Right lobe of liver (tissue), 6 donors: Measurements from ENCODE around the gene TECR. TPM values are rescaled to one million over a fixed set of nuclear protein-coding genes. Genes with fewer than 3 reads are reported as not detected.

ENCODE experiments used
- ATAC-seq, 4 donors: fragments of 200-7000 bp; cut with Tn5 transposase; one replicate each; pipeline ENCODE4 v1.9.1; 2020; ENCODE audit warnings: mild to moderate bottlenecking in 4 of 4, moderate library complexity in 4 of 4
- DNase-seq, 3 donors: peaks; one replicate each; pipeline ENCODE4 v3.0.0-alpha.2; 2020
- H3K27ac ChIP-seq, 3 donors: fragments of 200-600 bp; one replicate each; pipeline ENCODE4 v1.8.0; 2022
- H3K27me3 ChIP-seq, 2 donors: fragments of 200-600 bp; one replicate each; pipeline ENCODE4 v1.8.0; 2022
- H3K36me3 ChIP-seq, 4 donors: fragments of 200-600 bp; sonication (generic) in 1 of 4; one replicate each; pipeline versions ENCODE4 v1.5.1 to v1.8.0; 2017 to 2022; ENCODE audit warnings: control low read depth in 1 of 4
- H3K4me1 ChIP-seq, 4 donors: fragments of 200-600 bp; sonication (generic) in 1 of 4; one replicate each; pipeline versions ENCODE4 v1.5.1 to v1.8.0; 2017 to 2022; ENCODE audit warnings: control low read depth in 1 of 4
- H3K4me3 ChIP-seq, 3 donors: fragments of 200-600 bp; one replicate each; pipeline ENCODE4 v1.8.0; 2022
- H3K9me3 ChIP-seq, 4 donors: fragments of 200-600 bp; sonication (generic) in 1 of 4; one replicate each; pipeline versions ENCODE4 v1.5.1 to v1.8.0; 2017 to 2022; ENCODE audit warnings: control low read depth in 1 of 4
- CTCF ChIP-seq, 4 donors: fragments of 200-600 bp in 3 of 4; fragments of 450-650 bp in 1 of 4; IDR thresholded peaks; one replicate each; pipeline versions ENCODE4 v1.5.1 to v1.8.0; 2016 to 2022; ENCODE audit warnings: antibody characterized with exemption in 4 of 4, mild to moderate bottlenecking in 2 of 4
- POLR2A ChIP-seq: fragments of 450-650 bp; IDR thresholded peaks from one replicate; pipeline ENCODE4 v1.6.1; 2017; ENCODE audit warnings: antibody characterized with exemption, mild to moderate bottlenecking
- WGBS: methylation state at CpG from one replicate; pipeline ENCODE4 v1.1.6; 2018; ENCODE audit warnings: low coverage, low lambda C conversion rate; ENCODE audit not compliant: insufficient coverage; ENCODE audit errors: missing lambda C conversion rate; 5-methylcytosine and 5-hydroxymethylcytosine counted together
- intact Hi-C, 2 donors: fragments of 100-400 bp; cut with DNase I; formaldehyde crosslinking; loops; one replicate each; pipeline versions ENCODE4 v1.11.2 to v1.14.1; 2022
- total RNA-seq, 6 experiments: library from RNA; depleted of rRNA in 2 of 6; stranded (reverse); fragments of >200 nt in 2 of 6; fragmentation: NEBNext Ultra II Directional in 3 of 6; extraction: Animal tissue kit (Norgen Biotek cat#: 25700) in 3 of 6; gene quantifications; one replicate each; pipeline versions ENCODE4 v1.1.0 to v1.2.4, GENCODE V29; 2016 to 2023
- donor health status: DM: no; HTN: yes; CAD: no.
- donor health status: DM: no; HTN: no; CAD: no.
- donor health status: DM: no; HTN: no; CAD: no.
- donor health status: DM: no; HTN: yes; CAD: no.
- donor health status: DM: no; HTN: yes; CAD: no.

Gene TECR
- total RNA-seq, 6 experiments from 2014 or later: 37.9 to 99.0 (median 77.0) TPM

DNA sequence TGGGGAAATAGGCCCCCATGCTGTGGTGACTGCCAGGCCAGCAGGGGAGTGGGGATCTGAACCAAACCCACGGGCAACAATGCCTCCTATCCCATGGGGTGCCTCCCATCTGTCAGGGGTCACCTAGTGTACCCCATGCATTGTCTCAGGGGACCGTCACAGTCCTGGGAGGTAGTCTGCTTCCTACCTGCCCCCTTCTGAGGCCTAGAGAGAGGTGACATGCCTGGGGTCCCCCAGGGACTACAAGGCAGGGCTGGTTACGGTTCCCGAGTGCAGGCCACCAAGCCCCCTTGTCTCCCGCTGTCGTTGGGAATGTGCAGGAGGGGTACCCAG lies 31.3 kb downstream of the TECR start:
- TF ChIP-seq CTCF (IDR thresholded peaks at IDR 0.05) (no peak), POLR2A (no peak)
- Histone ChIP-seq H3K27ac (no peak overlapping the region), H3K27me3 (no peaks in the 10 kb centered on the region), H3K9me3 (no peaks in the 10 kb centered on the region), H3K36me3 (peaks cover 0 to 10% (median 0%) of the 10 kb centered on the region in 4 donors), H3K4me1 (peaks cover 0 to 13% (median 0%) of the 10 kb centered on the region in 4 donors), H3K4me3 (no peak overlapping the region)
- ATAC-seq (no peak), DNase-seq (no peak)
- WGBS: no CpG with 5 or more reads among the region's 6 CpGs
- intact Hi-C loops: no loop called here

DNA sequence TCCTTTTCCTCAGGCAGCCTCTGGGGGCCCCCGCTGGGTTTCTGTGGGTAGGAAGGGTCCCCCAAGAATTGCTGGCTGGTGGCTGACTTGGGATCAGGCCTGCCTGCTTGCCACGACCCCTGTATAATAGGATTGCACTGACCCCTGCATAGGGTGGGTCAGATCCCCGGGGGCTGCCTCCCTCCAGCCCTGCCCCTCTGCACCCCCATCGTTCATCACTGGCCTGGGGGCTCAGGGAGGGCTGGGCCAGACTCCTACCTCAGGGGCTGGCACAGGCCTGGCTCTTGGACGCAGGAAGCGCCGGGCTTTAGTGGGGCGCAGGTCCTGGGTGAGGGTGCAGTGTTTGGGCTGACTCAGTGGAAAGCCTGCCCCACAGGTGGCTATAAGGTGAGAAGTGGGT lies 31.9 kb downstream of the TECR start:
- H3K9me3 ChIP-seq: no peaks in the 10 kb centered on the region
- no CpG with 5 or more reads among the region's 8 CpGs for WGBS
- DNase-seq: no peak
- peaks cover 0 to 13% (median 0%) of the 10 kb centered on the region in 4 donors for H3K4me1 ChIP-seq
- no peak overlapping the region for H3K4me3 ChIP-seq
- ATAC-seq: no peak
- TF ChIP-seq POLR2A (no peak), CTCF (IDR thresholded peaks at IDR 0.05) (no peak)
- no peak overlapping the region for H3K27ac ChIP-seq
- no peaks in the 10 kb centered on the region for H3K27me3 ChIP-seq
- intact Hi-C loops: no loop called here
- peaks cover 0 to 16% (median 0%) of the 10 kb centered on the region in 4 donors for H3K36me3 ChIP-seq

DNA sequence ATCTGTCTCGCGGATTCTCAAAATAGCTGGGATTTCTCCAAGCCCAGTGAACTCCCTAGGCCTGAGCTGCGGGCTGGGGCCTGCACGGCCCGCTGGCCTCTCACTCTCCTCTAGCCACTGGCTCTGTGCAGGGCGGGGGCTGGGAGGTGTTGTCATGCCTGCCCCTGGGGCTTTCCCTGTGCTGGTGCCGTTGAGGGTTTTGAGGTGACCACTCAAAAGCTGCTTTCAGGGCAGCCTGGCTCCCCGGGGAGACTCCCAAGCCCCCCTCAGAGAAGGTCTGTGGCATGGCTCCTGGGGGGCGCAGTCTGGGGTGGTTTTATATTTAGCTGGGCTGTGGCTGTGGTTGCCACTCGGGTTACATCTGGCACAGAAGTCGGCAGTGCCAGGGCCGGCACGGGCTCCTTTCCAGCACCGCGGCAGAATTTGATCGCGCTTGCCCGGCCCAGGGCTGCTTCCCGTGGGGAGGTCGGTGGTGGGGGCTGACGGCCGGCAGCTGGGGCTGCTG lies 32.5 kb downstream of the TECR start:
- intact Hi-C loops: no loop called here
- H3K4me3 ChIP-seq: no peak overlapping the region
- H3K9me3 ChIP-seq: no peaks in the 10 kb centered on the region
- H3K27me3 ChIP-seq: no peaks in the 10 kb centered on the region
- H3K27ac ChIP-seq: no peak overlapping the region
- ATAC-seq (peak in 3 of 4 donors; percentile 12 to 74 (median 49)), DNase-seq (peak in 2 of 3 donors; percentile 54 to 56)
- WGBS: 20% methylated on average over 3 of the region's 22 CpGs
- TF ChIP-seq CTCF (IDR thresholded peaks at IDR 0.05) (no peak), POLR2A (no peak)
- peaks cover 0 to 16% (median 0%) of the 10 kb centered on the region in 4 donors for H3K36me3 ChIP-seq
- peaks cover 0 to 7% (median 0%) of the 10 kb centered on the region in 4 donors for H3K4me1 ChIP-seq

DNA sequence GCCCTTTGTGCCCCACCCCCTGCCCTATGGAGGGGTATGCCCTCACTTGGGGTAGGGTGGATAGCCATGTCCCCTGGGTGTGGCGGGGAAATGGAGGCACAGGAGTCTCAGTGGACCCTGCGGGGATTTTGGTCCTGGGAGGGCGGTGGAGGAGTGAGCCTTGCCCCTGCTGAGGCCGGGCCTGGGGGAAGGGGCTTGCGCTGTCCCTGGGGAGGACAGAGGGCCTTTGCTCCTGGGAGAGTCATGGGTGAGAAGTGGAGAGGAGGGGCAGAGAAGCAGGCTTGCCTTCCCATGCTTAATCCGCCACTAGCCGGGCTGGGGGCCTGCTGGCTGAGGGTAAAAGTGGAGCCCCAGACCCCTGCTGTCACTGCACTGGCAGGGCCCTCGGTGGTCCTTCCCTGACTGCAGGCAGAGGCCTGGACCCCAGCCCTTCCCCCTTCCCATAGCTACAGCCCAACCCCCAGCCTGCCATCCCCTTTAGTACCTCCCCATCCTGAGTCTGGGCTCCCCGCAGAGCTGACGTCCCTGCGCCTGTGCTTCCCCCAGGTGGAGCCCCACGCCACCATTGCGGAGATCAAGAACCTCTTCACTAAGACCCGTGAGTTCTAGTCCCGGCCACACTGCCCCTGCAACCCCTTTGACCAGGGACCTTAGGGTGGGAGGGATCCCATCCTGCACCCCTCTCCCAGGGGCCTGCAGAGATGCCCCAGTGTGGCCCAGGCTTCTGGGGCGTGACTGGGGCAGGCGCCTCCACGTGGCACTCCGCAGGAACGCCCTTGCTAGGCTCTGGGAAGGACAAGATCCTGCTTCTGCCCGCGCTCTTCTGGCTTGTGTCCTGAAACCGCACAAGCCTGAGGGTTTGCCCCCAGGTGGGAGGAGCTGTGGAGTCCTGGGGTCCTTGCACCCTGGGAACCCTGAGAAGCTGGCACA lies 33.5 kb downstream of the TECR start:
- intact Hi-C loops: no loop called here
- Histone ChIP-seq H3K27ac (no peak overlapping the region), H3K27me3 (no peaks in the 10 kb centered on the region), H3K4me1 (peaks cover 0 to 6% (median 0%) of the 10 kb centered on the region in 4 donors), H3K4me3 (no peak overlapping the region), H3K9me3 (no peaks in the 10 kb centered on the region), H3K36me3 (peaks cover 0 to 16% (median 0%) of the 10 kb centered on the region in 4 donors)
- DNase-seq: no peak
- ATAC-seq: no peak
- WGBS: 75% methylated on average over 8 of the region's 23 CpGs
- no peak for TF ChIP-seq POLR2A
- no peak for TF ChIP-seq CTCF (IDR thresholded peaks at IDR 0.05)
